ENCODE results near the gene INPP5F. TPM values are rescaled to one million over a fixed set of nuclear protein-coding genes. Genes with fewer than 3 reads are reported as not detected.

INPP5F gene
- total and polyA plus RNA-seq, 2 donors (not counting 1 experiment from before 2014, with no cell fraction given), result 11.2 to 37.5 TPM

GRCh38 chr10:119677904-119678755, 47.7 kb upstream of the INPP5F start:
- no peak overlapping the region for H3K4me3 Mint-ChIP-seq
- no peaks in the 10 kb centered on the region for H3K36me3 ChIP-seq (replicated peaks in 1 of 2; ENCODE audit: control extremely low read depth in 1 of 2, control insufficient read depth in 1 of 2, extremely low read depth in 1 of 2, insufficient read depth in 2 of 2, low read length in 1 of 2)
- H3K9me3 ChIP-seq (ENCODE audit: control extremely low read depth in 1 of 3, control insufficient read depth in 2 of 3, insufficient read depth in 1 of 3, low read length in 2 of 3), result no peaks in the 10 kb centered on the region
- H4K20me1 ChIP-seq (ENCODE audit: control insufficient read depth, insufficient read depth, low read length, poor library complexity, severe bottlenecking), result no peaks in the 10 kb centered on the region
- DNase-seq (no peak), ATAC-seq (ENCODE audit: low read depth) (no peak)
- H3K4me3 ChIP-seq (ENCODE audit: control extremely low read depth in 1 of 5, extremely low read depth in 1 of 5, insufficient read depth in 1 of 5, low read depth in 2 of 5, low read length in 4 of 5), result no peak overlapping the region
- no peaks in the 10 kb centered on the region for H3K4me1 Mint-ChIP-seq
- H3K9me3 Mint-ChIP-seq (ENCODE audit: insufficient read depth), result no peaks in the 10 kb centered on the region
- no peaks in the 10 kb centered on the region for H3K79me2 ChIP-seq (ENCODE audit: control insufficient read depth, insufficient read depth, low read length)
- H3K27ac Mint-ChIP-seq, result no peak overlapping the region
- no peak overlapping the region for H3K4me2 ChIP-seq (replicated peaks; ENCODE audit: low read depth, low read length, poor library complexity, severe bottlenecking)
- ChIA-PET POLR2A (no interaction called here), CTCF (interaction anchor here (0.7 kb wide), 1 partner anchor 41 kb away, joined by 3 read pairs; no protein-coding TSS in a partner anchor)
- H3K4me1 ChIP-seq (ENCODE audit: control insufficient read depth in 2 of 2, insufficient read depth in 2 of 2, low read length in 2 of 2), result no peaks in the 10 kb centered on the region
- 99% methylated on average over 11 of the region's 13 CpGs for WGBS (ENCODE audit: insufficient coverage)
- H3K27me3 Mint-ChIP-seq, result peaks cover 5% of the 10 kb centered on the region
- H3K27ac ChIP-seq (ENCODE audit: low read length in 2 of 2), result no peak overlapping the region
- H2AFZ ChIP-seq (ENCODE audit: insufficient read depth, low read depth, low read length, poor library complexity, severe bottlenecking), result no peak overlapping the region
- H3K27me3 ChIP-seq (replicated peaks in 1 of 4; ENCODE audit: control extremely low read depth in 1 of 4, control insufficient read depth in 3 of 4, insufficient read depth in 4 of 4, low read length in 3 of 4), result no peaks in the 10 kb centered on the region
- no peak overlapping the region for H3K9ac ChIP-seq (ENCODE audit: low read length)
- intact Hi-C loops (cut with micrococcal nuclease), result no loop called here
- TF ChIP-seq EZH2 (IDR thresholded peaks at IDR 0.05; ENCODE audit: borderline replicate concordance, insufficient read depth, low read depth, low read length, poor library complexity, severe bottlenecking) (no peak), CTCF (IDR thresholded peaks at IDR 0.05) (no peak)

GRCh38 chr10:119679480-119679829, 46.4 kb upstream of the INPP5F start:
- H3K79me2 ChIP-seq (ENCODE audit: control insufficient read depth, insufficient read depth, low read length), result no peaks in the 10 kb centered on the region
- no peak overlapping the region for H3K4me2 ChIP-seq (replicated peaks; ENCODE audit: low read depth, low read length, poor library complexity, severe bottlenecking)
- 67% methylated on average over 3 of the region's 7 CpGs for WGBS (ENCODE audit: insufficient coverage)
- H3K4me1 ChIP-seq (ENCODE audit: control insufficient read depth in 2 of 2, insufficient read depth in 2 of 2, low read length in 2 of 2), result no peaks in the 10 kb centered on the region
- no peak overlapping the region for H3K4me3 ChIP-seq (ENCODE audit: control extremely low read depth in 1 of 5, extremely low read depth in 1 of 5, insufficient read depth in 1 of 5, low read depth in 2 of 5, low read length in 4 of 5)
- no peaks in the 10 kb centered on the region for H3K36me3 ChIP-seq (replicated peaks in 1 of 2; ENCODE audit: control extremely low read depth in 1 of 2, control insufficient read depth in 1 of 2, extremely low read depth in 1 of 2, insufficient read depth in 2 of 2, low read length in 1 of 2)
- no peak overlapping the region for H3K27ac ChIP-seq (ENCODE audit: low read length in 2 of 2)
- Mint-ChIP-seq H3K27me3 (peaks cover 5% of the 10 kb centered on the region), H3K27ac (no peak overlapping the region), H3K4me3 (no peak overlapping the region), H3K9me3 (ENCODE audit: insufficient read depth) (no peaks in the 10 kb centered on the region), H3K4me1 (no peaks in the 10 kb centered on the region)
- no peak for ATAC-seq (ENCODE audit: low read depth)
- POLR2A ChIA-PET, result no interaction called here
- no peak for DNase-seq
- intact Hi-C loops (cut with micrococcal nuclease), result no loop called here
- no peaks in the 10 kb centered on the region for H4K20me1 ChIP-seq (ENCODE audit: control insufficient read depth, insufficient read depth, low read length, poor library complexity, severe bottlenecking)
- H3K9me3 ChIP-seq (ENCODE audit: control extremely low read depth in 1 of 3, control insufficient read depth in 2 of 3, insufficient read depth in 1 of 3, low read length in 2 of 3), result no peaks in the 10 kb centered on the region
- H3K9ac ChIP-seq (ENCODE audit: low read length), result no peak overlapping the region
- CTCF ChIA-PET, result interaction anchor here (0.7 to 1.4 kb wide), 3 partner anchors 25 to 180 kb away, joined by 3 to 5 read pairs (median 3); no protein-coding TSS in a partner anchor
- H2AFZ ChIP-seq (ENCODE audit: insufficient read depth, low read depth, low read length, poor library complexity, severe bottlenecking), result no peak overlapping the region
- H3K27me3 ChIP-seq (replicated peaks in 1 of 4; ENCODE audit: control extremely low read depth in 1 of 4, control insufficient read depth in 3 of 4, insufficient read depth in 4 of 4, low read length in 3 of 4), result no peaks in the 10 kb centered on the region
- no peak for TF ChIP-seq EZH2 (IDR thresholded peaks at IDR 0.05; ENCODE audit: borderline replicate concordance, insufficient read depth, low read depth, low read length, poor library complexity, severe bottlenecking)
- no peak for TF ChIP-seq CTCF (IDR thresholded peaks at IDR 0.05)

Measured in B cell (primary cell).